ENCODE results near the gene FAM78A. TPM values are rescaled to one million over a fixed set of nuclear protein-coding genes. Genes with fewer than 3 reads are reported as not detected.

FAM78A gene
- total and polyA plus RNA-seq, 7 experiments from 2014 or later: 10.5 to 114 (median 66.0) TPM

Other genes starting within 250 kb of the FAM78A start
- under 1 TPM in 4 of 5 experiments, not detected in 1; 0.17 to 0.44 (median 0.29) TPM for gene AIF1L, start 180.0 kb downstream of the FAM78A start, total RNA-seq
- under 1 TPM; 0.10 to 0.22 TPM for gene AIF1L, start 180.0 kb downstream of the FAM78A start, polyA plus RNA-seq
- 100 to 1,000 TPM in 2 of 5 experiments, 10 to 100 TPM in 3; 74.9 to 116 (median 82.6) TPM for gene NUP214, start 150.9 kb downstream of the FAM78A start, total RNA-seq
- gene NUP214, start 150.9 kb downstream of the FAM78A start, polyA plus RNA-seq: 10 to 100 TPM; 18.2 to 39.7 TPM
- under 1 TPM in 4 of 5 experiments, not detected in 1; 0.12 to 0.24 (median 0.14) TPM for gene PLPP7, start 13.2 kb upstream of the FAM78A start, total RNA-seq
- gene PLPP7, start 13.2 kb upstream of the FAM78A start, polyA plus RNA-seq: under 1 TPM; 0.24 to 0.71 TPM
- 100 to 1,000 TPM; 208 to 382 (median 272) TPM for gene PRRC2B, start 117.6 kb upstream of the FAM78A start, total RNA-seq
- gene PRRC2B, start 117.6 kb upstream of the FAM78A start, polyA plus RNA-seq: 10 to 100 TPM; 29.8 to 62.4 TPM
- gene POMT1, start 226.4 kb upstream of the FAM78A start, total RNA-seq: 10 to 100 TPM; 40.0 to 55.8 (median 47.7) TPM
- gene POMT1, start 226.4 kb upstream of the FAM78A start, polyA plus RNA-seq: 10 to 100 TPM; 13.3 to 15.1 TPM

All from naive thymus-derived CD4-positive, alpha-beta T cell (primary cell).